GM19438 (cell line): Measurements from ENCODE around the gene INSYN2A.

Experiments
- ATAC-seq: cut with Tn5 transposase; IDR thresholded peaks from one replicate; pipeline ENCODE4 v1.9.1; 2021; ENCODE audit warnings: low read depth; ENCODE audit not compliant: unreplicated experiment

Gene INSYN2A

GRCh38 chr10:127157089-127157488 lies 39.3 kb downstream of the INSYN2A start:
- no peak for ATAC-seq

DNA sequence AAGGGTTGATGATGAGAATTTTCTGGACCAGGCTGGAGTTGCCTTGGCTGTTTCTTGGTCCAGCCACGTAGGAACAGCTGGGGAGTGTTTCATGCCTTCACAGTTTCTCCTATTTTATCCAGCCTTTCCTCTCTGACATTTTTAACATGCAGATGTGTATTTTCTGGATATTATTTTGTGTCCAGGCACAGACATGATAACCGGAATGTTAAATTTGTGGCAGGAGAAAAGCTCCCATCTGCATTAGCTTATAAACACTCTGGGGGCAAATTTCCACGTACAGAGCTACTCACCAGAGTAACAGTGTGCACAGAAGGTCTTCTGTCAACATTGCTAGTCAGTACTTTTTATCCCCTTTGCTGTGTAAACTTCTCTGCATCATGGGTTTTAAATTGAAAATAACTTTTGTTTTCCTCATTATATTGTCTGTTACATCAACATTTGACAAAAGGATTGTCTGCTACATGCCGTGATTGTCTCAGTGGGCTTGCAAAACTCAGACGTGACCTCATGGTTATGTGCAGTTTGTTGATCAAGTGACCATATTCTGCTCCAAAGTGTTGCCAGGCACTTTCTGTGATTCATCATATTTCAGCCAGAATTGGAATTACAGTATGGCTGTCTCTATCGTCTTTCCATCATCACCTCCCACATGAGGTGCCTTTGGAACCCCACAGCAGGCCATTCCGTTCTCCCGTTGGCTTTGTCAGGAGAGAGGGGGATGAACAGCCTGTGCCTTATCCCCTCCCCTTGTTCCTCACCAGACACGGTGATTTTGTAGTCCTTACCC lies 41.4 kb downstream of the INSYN2A start:
- no peak for ATAC-seq

- no peak for ATAC-seq
Observed at GRCh38 chr10:127153181-127153580, 43.2 kb downstream of the INSYN2A start.

DNA sequence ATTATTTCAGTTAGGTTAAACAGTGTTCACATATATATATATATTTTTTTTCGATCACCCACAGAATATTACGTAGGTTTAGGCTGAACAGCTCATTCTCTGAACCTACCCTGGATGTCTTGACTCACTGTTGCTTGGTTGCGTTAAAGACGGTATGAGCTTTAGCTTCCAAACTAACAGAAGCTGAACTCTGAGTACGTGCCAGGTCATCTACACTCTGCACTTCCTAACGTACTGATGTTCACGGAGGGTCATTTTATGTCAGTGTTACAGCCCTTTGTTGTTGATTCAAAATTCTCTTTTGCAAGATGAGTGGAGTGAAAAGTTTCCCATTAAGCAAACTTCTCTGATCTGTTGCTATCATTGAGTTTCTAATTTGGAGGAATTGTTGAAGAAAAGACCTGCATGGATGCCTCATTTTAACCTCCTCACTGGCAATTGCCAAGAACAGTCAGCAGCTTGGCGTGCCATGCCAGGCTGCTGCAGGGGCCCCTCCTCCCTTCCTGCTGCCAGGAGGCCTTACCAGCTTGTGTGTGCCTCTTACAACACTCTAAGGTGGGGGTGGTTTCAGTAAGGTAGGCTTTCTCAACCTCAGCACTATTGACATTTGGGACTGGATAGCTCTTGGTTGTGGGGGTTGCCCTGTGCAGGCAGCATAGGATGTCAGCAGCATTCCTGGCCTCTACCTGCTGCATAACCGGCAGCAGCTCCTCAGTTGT lies 44.3 kb downstream of the INSYN2A start:
- no peak for ATAC-seq

GRCh38 chr10:127151541-127151940 lies 44.9 kb downstream of the INSYN2A start:
- no peak for ATAC-seq

- ATAC-seq = no peak
Observed at GRCh38 chr10:127150136-127150535, 46.3 kb downstream of the INSYN2A start.

DNA sequence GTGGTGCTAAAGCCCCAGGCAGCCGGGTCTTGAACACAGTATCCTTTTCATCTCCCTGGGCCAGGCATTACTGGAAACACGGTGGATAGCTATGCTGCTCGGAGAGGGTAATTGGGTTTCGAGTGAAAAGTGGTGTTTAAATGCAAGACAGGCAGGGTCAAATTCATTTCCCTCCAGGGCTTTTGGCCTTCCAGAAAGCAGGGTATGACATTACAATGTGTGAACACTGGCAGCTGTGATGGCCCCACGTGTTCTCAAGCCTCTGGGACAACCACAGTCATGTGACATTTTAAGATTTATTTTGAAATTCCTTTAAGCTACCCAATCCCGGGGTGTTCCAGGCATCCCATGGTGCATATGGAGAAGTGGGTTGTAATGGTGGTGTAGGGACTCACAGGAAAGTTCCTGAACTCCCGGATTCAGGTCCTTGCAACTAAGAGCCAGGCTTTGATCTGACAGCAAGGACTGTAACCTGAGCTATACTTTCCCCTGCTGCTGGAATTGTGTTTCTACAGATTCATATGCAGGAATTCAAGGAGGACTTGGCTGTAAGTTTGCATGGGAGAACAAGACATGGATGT lies 46.8 kb downstream of the INSYN2A start:
- ATAC-seq = no peak

DNA sequence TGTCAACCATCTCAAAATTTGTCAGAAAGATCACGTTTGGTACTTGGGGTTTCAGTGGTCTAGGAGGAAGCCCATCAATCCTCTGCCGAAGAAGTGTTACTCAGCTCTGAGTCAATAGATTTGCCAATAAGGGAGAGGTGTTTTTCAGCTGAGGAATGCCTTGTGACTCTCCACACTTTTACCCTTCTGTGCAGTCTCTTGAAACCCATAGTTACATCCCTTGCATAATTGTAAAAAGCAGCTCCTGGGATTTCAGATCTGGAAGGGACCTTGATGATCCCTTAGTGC lies 47.5 kb downstream of the INSYN2A start:
- ATAC-seq = no peak

DNA sequence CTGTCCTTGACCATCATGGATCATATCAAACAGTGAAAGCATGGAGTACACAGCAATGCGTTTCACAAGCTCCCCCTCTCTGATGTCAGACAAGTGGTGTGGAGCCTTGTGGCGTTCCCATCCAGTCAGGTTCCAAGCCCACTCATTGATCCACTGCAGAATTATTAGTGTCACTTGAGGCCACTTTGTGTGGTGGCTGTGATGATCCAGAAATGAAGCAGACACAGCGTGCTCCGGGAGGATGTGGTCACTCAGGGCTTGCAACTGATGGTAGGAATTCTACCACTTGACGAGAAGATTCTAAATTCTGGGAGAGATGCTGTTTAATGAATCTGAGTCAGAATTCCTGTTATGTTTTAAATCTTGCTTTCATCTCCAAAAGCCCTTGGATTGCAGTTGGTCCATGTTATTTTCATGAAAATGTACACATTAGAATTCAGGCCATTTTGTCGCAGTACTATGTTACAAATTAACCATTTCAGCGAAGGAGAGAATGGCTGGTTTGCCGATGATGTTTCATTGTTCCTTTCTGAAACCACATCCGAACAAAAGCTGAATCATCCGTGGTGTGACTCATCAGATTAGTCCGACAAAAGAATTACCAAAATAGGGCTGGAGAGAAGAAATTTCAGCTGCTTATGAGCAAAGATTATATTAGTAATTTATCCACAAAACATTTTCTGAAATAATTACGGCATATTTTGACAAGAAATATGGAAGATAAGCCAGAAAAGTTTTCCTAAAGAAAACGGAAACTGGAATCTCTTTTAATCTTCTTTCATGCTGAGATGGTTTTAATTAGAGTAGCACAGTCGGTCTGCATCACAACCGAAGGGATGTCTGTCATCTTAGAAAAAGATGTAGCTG lies 48.1 kb downstream of the INSYN2A start:
- no peak for ATAC-seq

DNA sequence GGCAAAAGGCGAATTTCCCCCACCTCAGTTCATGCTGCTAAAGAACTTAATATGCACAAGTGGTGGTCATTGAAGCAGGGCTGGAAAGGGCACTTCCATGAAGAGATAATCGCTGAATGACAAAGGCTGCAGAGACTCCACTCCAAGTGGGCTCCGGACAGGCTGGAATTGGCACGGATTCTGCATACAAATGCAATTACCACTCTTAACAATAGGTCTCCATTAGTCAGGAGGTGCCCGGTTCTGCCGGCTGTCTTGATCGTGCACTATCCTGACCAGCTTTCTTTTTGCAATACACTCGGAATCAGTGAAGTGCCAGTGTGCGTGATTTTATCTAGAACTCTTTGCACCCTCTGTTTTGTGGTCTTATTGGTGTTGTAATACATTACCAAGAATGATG lies 49.7 kb downstream of the INSYN2A start:
- ATAC-seq = no peak
